AML-193 (cell line): ENCODE measurements around the gene ASB4.
"Not testable (repeated sequence)": the region's sequence is repeated elsewhere in the genome, so short reads cannot be mapped to it uniquely, and the experiment has no call there.

Source experiments
- DNase-seq, 2 experiments: peaks; one replicate each; lab custom pipeline; 2025; lab: John Stamatoyannopoulos, UW

ASB4 gene, protein sequence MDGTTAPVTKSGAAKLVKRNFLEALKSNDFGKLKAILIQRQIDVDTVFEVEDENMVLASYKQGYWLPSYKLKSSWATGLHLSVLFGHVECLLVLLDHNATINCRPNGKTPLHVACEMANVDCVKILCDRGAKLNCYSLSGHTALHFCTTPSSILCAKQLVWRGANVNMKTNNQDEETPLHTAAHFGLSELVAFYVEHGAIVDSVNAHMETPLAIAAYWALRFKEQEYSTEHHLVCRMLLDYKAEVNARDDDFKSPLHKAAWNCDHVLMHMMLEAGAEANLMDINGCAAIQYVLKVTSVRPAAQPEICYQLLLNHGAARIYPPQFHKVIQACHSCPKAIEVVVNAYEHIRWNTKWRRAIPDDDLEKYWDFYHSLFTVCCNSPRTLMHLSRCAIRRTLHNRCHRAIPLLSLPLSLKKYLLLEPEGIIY

DNA sequence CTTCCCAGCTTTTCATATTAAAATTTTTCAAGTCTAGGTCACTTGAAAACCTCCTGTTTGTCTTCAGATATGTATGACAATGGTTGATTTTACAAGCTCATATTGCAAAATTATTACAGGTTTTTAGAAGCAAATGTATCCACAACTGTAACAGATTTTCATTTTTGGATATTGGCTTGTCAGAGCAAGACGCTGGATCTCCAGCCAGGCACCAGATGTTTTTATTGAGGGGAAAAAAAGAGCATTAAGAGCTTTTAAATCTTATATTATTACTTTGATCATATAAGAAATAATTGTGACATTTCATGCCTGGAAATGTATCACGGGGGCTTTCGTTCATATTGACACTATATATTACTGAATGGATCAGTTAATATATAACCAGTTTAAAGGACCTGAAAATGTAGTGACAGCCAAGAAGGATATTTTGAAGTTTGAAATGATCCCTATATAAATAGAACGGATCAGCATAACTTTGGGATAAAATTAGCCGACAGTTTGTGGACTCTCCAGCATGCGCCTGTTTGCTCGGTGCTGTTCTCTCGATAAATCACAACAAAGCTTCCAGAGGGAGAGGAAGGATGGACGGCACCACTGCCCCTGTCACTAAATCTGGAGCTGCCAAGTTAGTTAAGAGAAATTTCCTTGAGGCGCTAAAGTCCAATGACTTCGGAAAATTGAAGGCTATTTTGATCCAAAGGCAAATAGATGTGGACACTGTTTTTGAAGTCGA lies at the start of gene ASB4:
Gene ASB4 (plus strand): TSS at position 553 of the 733 bp plus-strand sequence. CDS start 29 bp downstream, at position 582.
- no peak for DNase-seq

DNA sequence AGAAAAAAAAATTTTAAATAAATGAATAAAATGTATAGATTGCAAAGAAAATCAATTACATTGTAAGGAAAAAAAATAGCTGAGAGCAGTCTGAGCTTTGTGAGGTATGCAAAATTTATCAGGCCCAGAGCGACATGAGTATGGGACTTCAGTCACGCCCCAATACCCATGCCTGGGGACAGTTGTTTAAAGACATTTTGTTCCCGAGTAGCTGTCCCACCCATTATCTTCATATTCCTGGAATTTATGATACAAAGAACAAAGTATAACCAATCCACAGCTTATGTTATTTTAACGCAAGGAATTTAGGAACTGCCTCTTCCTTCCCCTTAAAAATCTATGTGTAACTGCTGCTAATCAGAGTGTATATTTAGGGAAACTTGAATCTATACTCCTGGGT lies 49.3 kb upstream of the ASB4 start:
- DNase-seq = no peak

DNA sequence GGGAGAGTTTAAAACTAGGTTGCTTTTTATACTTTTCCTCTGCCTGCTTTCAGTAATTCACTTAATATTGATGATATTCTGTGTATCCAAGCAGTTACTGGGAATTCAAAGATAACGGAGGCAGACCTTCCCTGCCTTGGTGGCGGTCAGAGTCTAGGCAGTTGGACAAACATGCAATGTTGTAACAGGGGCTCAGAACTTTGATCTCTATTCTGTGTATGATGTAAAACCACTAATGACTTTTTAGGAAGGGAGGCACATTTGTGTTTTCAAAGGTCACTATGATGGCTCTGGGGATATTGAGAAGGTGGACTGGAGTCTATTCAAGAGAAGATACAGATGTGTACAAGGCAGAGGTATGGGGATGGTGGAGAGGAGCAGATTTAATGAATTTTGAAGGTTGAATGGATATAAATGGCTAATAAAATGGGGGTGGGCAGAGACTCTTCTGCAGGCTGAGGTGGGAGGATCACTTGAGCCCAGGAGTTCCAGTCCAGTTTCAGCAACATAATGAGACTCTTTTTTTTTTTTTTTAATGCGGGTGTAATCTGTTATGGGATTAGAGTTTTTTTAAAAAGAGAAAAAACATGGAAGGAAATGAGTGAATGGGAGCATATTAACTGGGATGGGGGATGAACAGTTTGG lies 45.2 kb upstream of the ASB4 start:
- no peak for DNase-seq

DNA sequence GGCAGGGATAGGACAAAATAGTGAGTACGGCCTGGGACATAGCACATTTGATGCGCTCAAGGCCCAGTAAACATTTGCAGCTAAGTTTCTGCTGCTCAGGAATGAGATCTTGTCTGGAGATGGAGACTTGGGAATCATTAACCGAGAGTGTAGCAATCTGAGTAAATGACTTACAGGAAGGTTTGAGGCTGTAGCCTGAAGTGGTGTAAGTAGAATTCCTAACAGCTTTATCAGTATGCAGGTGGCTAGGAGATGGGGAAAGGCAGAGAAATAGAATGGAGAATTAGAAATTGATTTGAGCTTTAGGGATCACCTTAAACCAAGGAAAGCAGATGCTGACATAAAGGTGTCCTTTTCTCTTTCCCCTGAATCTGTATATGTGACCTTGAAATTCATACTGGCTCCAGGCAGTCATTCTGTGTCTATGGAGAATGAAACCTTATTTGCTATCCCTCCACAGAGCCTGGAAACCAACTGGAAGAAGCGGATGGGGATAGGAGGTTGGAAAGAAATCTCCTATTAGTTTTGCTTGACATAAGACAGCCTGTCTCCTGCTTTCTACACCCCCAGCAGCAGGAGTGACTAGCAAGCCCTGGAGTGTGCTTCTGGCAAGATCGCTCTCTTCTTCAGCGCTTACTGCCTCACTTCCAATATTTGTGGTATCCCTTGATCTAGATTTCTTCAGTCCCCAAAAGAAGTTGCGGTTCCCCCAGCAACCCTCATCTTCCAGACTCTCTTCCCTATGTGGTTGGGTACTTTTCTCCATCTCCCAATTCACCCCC lies 44.5 kb upstream of the ASB4 start:
- DNase-seq = no peak

DNA sequence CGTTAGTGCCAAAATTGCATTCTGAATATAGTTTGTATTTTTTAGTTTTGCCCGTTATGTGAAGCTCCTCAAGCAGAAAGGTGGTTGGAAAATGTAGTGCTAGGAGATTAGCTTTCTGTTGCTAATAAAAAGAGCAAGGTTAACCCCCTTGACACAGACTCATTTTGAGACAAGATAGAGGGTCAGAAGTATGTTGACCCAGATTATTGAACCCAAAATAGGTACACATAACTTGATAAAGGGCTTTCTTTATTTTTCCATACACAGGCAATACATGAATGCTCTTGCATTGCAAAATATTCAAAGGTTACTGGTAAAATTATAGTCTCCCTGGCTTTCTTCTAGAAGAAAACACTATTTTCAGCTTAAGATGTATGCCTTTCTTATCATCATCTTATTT lies 40.9 kb upstream of the ASB4 start:
- no peak for DNase-seq

DNA sequence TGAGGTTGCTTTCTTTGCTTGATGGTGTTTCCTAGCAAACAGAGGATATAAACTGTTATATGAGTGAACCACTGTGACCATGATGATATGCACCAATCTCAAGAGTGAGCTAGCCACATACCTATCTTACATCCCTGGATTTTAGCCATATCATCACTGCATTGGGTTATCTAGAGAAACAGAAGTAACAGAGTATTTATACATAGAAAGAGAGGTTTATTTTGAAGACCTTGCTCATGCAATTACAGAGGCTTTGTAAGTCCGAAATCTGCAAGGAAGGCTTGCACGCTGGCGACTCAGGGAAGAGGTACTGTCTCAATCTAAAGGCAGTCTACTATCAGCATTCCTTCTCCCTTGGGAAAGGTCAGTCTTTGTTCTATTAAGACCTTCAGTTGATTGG lies 39.1 kb upstream of the ASB4 start:
- DNase-seq = no peak

DNA sequence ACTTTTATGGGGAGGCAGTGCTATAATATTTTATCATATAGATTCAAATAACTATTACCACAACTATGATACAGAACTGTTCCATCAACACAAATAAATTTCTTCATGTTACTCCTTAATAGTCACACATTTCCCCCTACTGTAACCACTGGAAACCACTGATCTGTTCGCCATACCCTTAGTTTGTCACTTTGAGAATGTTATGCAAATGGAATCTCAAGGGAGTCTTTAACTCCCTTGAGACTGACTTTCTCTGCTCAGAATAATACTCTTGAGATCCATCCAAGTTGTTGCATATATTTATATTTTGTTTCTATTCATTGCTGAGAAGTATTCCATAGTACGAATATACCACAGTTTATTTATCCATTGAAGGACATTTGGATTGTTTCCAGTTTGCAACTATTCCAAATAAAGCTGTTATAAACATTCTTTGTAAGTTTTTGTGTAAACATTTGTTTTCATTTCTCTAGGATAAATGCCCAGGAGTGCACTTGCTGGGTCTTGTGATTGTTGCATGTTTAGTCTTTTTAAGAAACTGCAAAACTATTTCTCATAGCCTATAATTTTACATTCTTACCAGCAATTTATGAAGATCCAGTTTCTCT lies 31.2 kb upstream of the ASB4 start:
- no peak for DNase-seq

DNA sequence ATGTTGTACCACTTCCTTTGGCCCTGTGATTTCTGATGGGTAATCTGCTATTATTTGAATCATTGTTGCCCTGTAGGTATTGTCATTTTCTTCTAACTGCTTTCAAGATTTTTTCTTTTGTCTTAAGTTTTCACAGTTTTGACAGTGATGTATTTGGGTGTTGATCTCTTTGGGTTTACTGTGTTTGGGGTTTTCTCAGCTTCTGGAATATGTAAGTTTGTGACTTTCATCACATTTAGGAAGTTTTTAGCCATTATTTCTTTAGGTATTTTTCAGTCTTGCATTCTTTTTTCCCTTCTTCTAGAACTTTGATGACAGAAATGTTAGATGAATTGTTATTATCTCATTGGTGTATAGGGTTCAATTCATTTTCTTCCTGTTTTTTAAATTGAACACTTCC lies 27.8 kb upstream of the ASB4 start:
- no peak for DNase-seq

DNA sequence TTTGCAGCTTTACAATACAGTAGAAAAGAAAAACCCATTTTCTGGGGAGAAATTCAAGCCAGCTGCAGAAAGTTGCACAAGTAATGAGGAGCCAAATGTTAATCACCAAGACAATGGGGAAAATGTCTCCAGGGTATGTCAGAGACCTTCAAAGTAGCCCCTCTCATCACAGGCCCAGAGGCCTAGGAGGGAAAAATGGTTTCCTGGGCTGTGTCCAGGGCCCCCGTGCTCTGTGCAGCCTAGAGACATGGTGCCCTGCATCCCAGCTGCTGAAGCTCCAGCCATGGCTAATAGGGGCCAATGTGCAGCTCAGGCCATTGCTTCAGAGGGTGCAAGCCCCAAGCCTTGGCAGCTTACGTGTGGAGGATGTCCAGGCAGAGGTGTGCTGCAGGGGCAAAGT lies 25.1 kb upstream of the ASB4 start:
- not testable (repeated sequence) for DNase-seq

DNA sequence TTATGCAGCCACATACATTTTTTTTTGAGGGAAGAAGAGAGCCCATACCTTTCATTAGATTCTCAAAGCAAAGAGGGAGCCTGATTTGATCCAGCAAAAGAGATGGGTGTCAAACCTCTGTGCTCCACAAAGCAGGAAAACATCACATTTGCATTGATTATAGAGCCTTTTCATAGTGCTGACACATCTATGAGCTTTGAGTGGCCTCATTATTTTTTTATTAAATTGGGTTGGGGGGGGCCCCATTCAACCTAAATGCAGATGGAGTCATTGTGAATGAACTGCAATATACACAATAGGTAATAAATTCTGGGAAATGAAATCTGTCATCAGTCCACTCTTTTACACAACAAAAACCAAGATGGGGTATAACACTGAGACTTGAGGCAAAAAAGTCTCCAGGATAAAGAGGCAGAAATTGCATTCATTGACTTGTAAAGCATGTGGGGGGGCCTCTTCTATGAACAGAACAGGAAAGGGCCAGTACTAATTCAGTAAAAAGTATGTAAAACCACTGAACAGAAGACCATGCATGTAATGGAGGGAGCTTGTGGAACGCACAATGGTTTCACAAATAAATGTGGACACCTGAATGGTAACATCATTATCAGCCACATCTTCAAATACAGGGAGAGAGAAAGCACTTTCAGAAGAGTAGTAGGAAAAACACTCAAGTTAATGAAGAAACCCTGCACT lies 17.7 kb upstream of the ASB4 start:
- no peak for DNase-seq

DNA sequence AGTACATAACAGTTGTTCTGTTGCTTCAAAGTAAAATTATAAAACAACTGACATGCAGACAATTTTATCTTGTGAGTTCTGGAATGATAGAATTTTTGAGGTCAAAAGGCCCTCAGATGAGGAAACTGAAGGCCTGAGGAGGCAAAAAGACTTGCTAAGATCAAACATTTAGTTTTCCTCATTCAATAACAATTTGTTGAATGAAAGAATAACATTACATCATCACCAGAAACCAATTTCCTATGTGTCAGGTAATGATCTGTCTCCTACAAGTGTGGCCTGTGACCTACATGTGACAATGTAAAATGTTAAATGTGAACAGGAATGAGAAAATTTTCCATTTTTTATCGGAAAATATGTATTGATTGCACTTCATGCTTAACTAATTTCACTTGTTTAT lies 16.6 kb upstream of the ASB4 start:
- no peak for DNase-seq

DNA sequence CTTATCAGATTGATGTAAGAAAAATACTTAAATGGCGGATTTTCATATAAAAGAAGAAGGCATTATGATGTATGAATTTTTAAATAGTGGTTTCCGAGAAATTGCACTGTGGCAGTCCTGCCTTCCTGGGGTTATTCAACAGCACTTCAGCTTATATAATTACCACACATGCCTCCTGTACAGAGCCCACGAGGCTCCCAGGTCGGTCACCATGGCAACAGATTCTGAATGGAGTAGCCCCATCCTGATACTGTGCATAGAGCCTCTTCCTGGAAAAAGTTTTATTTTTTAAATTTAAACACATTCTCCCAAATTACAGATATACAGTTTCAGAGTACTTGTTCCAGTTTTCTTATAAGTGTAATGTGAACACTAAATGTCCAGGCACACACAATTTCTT lies 15.9 kb upstream of the ASB4 start:
- no peak for DNase-seq

DNA sequence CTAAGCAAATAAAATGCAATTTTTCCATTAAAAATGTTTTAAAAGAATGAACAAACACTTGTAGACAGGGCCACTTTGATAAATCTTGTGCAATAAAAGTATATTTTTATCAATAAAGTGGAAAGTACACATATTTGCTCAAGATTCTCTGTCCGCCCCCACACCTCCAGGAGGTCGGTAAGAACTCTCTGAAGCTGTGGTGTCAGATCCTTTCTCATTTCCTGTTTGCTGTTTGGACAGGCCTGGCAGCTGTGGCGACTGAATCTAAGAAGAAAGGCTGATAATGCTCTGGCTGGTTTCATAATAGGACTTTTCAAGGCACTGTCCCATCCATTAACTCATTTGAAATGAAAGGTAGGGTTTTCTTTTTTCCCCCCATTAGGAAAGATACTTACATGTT lies 15.3 kb upstream of the ASB4 start:
- DNase-seq = no peak

DNA sequence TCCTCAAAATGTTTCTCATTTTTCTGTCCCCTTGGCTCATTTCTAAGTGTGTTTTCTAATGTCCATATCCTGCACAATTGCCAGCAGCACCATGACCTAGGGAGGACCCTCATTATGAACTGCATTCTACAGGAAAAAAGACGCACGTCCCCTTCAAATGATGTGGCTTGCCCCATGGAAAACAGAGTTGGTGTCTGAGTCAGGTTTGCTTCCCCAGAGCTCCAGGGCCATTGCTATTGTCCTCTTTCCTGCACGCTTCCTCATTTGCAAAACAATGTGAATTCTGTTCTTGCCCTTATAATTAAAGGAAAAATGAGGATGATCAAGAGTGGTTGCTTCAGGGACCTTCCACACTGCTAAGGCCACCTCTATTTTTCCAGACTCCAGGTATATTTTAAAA lies 14.7 kb upstream of the ASB4 start:
- no peak for DNase-seq

DNA sequence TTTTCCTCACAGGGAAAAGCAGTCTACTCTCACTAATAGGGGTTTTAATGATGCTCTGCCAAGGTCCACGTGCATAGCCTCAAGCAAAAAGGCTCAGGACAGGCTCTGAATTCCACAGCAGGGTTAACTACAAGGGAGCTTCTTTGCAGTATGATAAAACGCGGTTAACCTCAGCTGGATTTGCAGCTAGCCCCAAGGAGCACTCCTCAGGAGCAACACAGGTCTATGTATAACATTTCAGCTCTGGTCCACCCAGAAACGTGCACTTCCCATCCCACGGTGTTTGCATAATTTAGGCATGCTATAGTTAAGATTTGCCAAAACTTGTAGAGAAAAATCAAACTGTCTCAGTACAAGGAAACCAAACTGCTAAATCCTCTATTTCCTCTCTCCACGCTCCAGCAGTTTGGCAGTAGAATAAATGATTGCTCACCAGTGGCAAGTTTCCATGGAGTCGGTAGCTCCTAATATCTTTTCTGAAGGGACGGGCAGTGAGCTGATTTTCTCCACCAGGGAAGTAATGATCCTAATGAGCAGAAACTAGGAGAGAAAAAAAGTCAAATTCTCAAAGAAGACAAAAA lies 13.1 kb upstream of the ASB4 start:
- DNase-seq = no peak

DNA sequence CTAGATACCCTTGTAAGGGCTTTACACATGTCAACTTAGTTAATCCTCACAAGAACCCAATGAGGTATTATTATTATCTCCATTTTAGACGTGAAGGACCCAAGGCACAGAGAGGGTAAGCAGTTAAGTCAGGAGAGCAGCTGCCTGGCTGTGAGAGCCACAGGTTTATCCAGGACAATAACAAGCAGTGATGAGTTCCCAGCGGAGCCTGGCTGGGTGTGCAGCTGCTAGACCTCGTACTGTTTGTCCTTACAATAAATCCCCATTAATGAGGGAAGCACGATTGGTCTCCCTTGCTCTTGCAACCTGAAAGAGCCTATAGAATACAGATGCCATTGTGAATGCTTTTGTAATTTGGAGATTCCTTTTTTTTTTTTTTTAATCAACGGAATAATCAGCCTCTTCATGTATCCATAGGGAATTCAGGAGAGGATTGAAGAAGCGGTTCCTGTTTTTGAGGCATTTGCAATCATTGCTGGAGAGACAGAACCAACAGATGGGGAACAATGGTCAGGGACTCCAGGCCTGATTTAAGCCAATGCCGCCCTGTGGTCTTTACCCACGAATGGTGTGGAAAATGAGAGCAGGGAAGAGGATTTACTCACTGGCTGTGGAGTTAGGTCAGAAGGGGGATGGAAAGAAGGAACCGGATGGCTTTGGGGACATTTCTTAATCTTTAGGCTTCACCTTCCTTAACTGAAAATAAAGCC lies 12.3 kb upstream of the ASB4 start:
- DNase-seq = no peak

DNA sequence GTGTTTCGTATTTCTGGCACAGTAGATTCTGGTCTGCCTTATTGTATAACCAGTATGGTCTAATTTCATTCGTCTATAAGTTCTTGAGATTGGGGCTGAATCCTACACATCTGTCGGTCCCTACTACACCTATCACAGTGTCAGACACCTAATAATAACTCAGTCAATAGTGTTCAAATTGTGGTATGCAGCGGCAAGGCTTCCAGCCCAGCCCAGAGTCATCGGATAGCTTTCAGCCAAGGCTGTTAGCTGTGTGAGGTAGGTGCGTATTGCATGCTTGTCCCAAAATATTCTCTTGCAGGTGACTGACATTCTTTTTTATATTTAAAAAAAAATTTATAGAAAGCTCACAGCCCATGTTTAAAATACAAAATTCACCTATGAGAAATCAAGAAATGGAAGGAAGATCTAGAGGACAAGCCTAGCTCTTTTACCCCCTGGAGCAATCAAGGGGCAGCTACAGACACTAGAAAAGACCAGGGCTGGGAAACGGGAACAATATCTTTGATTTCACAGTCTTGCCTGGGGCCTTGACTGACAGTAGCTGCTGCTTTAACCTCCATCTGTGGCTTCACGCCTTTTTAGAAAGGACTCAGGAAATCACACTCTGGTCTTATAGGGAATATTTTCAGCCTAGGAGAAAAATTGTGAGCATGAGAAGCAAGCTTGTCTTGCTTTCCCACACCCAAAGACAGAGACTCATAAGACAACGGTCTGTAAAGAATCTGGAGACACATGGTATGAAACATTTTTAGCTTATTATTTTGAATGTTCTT lies 9.5 kb upstream of the ASB4 start:
- no peak for DNase-seq

DNA sequence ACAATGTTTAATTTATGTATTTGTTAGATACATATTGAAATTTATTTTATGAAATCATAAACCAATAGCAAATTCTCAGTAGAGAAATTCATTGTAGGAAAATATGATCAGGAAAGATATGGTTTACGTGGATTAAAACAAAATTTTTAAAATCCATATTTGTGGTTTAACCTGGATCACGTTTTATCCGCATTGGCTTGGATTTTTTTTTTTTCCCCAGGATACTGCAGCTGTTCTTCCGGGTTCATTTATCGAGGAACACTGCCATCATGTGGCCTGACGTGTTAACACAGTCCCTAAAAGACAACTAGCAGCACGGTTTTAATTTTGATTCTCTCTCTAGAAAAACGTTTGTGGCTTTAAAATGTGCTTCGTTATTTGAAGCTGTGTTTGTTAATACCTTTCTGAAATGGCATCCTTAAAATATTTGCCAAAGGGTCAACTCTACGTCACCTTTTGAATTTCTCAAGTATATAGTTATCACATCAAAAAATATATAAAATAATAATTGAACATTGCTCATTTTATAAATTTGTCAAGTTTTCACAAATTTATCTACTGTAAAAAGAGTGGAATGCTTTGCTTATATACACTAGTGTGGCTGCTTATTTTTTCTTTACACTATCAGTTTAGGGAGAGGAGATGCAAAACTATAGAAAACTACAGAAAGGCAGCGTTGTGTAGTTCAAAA lies 8.7 kb upstream of the ASB4 start:
- DNase-seq = peak; percentile 64 to 79
